IPS-NIHi11 (cell line): Measurements from ENCODE around the gene GAS6.
"Not testable (repeated sequence)": the region's sequence is repeated elsewhere in the genome, so short reads cannot be mapped to it uniquely, and the experiment has no call there.

Experiments
- DNase-seq: peaks from one replicate; pipeline ENCODE4 v3.0.0; 2012; ENCODE audit warnings: mixed read lengths, low spot score

The GAS6 gene

DNA sequence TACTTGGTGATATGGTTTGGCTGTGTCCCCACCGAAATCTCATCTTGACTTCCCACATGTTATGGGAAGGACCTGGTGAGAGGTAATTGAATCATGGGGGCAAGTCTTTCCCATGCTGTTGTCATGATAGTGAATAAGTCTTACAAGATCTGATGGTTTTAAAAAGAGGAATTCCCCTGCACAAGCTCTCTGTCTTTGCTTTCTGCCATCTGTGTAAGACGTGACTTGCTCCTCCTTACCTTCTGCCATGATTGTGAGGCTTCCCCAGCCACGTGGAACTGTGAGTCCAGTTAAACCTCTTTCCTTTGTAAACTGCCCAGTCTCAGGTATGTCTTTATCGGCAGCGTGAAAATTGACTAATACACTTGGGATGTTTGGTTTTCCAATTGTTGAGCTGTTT is 4.0 kb upstream of the GAS6 start:
- DNase-seq = not testable (repeated sequence)

DNA sequence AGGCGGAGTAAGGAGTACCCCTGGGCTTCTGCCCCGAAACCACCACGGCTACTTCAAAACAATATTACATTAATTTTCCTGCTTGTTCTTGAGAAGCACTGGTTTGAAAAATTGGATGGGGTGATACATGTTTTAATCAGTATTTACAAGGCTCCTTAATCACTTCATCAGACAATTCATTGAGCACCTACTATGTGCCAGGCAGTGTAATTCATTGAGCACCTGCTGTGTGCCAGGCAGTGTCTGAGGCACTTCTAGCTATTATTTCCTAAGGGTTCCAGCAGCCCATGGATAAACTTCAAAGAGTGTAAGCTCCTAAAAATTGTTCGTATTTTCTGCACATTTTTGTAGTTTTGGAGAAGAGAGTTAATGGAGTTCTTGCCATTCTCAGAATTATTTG is 1.6 kb upstream of the GAS6 start:
- no peak for DNase-seq

DNA sequence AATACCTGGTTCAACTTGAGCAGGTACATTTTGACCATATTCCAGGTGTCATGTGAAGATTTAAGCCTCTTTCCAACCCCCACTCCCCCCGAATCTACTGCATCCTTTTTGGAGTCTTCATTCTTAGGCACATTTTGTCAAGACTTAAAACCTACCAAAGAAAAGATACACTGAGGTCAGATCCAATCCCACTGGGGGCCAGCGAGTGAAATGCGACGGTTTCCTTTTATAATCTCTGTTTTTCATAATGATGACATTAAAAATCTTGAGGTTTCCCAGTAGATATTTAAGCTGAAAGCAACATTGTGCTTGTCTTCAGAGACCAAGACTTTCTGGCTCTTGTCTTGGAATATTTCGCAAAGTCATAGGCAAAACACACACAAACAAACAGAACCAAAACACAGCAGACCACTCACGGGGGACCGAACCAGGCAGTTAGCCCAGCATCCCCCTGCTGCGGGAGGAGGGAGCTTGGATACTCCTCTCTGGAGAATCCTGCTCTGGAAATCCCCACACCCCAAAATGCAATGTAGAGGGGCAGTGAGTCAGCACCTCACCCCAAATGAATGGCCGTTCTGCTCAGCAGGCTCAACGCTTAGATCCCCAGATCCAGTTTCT is 506 bp upstream of the GAS6 start:
- no peak for DNase-seq

DNA sequence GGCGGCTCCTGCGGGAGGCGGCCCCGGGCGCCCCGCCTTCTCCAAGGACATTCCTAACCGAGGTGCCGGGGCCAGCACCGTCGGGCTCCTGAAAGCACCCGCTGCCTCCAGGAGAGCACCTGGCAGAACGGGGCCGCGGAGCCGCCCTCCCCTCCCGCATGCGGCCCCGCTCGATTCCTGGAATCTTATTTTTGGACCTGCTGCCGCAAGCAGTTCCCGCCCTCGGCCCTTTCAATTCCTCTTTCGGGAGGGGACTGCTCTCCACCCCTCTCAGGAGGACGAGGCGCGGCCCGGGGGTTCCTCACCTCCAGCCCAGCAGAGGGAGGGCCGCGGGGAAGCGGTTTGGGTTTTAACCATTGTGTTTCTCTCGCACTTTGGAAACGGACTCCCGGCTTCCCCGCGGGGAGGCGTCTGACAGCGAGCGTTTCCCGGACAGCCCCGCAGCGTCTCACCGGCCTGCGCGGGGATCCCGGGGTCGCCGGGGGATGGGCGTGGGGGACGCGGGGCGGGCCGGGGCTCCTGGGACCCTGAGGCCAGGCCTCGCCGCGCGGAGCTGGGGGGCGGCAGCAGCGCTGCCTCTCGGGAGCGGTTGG is 849 bp downstream of the GAS6 start:
- DNase-seq = peak; percentile 74

DNA sequence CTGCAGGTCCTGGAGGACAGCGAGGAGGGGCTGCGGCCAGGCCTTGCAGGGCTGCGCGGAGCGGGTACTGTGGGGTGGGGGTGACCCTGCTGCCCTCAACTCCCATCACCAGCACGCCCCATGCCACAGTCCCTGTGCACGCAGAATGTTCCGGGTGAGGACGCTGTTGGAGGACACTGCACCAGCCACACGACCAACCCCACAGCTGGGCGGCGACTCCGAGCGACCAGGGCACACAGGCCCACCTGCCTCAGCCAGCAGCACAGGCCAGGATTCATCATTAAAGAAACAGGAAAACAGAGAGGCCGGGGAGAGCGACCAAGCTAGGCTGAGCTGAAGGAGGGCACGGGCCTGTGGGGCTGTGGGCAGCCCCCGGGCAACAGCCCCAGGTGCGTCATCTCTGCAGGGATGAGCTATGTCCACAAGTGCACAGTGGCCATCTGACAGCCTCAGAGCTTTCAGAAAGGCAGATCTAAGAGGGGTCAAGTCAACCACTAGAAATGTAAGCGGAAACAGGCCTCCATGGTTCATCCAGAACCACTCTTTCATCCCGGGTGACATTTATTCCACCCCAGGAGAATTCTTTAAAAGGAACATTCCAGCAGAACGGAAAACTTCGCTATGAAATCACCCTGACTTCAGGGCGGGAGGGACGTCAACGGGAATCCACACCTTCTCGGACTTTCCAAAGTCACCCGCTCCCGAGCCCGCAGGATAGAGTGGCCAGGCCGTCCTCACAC is 1.5 kb downstream of the GAS6 start:
- no peak for DNase-seq

DNA sequence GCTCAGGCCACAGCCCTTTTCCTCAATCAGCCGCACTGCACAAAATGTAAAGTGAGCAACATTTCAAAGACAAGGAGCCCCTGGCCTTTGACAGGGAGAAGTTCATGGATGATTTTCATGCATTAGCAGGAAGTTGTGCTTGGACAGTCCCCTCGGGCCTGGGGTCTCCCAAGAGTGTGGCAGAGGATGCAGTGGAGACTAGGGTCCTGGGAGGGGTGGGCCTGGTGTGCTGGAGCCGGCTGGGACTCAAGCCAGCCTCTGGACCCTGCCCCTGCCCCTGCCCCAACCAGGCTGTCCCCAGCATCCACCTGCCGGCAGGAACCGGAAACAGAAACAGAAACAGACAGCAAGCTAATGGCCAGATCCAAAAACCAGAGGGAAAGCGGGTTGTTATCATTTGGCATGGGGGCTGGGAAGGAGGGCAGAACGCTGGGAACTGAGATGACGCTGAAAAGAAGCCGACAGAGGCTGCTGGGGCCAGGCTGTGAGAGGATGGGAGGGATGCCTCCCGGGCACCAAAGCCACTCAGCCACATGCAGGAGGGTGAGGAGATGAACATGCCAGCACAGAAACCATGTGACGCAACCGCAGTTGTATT is 2.3 kb downstream of the GAS6 start:
- DNase-seq = no peak

DNA sequence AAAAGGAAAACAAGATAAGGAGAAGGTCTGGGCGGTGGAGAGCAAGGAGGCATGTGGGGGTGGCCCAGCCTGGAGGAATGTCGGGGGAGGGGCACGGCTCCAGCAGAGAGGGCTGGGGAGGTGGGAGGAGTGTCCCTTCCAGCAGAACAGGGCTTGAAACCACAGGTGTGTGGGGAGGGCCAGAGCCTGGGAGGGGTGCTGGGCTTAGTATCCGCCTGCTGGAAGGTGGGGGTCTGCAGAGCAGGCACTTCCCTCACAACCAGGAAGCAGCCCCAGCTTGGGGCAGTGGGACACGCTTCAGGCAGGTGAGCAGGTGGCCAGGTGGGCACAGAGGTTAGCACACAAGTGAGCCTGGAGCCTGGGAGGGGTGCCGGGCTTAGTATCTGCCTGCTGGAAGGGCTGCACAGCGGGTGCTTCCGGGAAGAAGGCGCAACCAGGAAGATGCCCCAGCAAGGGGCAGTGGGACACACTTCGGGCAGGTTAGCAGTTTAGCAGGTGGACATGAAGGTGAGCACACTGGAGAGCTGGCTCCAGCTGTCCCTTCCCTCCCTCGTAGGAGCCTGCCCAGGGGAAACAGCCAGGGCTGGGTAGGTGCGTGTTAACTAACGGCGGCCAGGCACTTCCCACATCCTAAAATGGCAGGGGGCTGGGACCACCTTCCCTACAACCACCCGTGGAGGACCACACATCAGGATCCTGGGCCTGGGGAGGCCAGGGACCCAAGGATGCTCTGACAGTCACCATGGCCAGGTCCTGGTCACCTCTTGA is 3.0 kb downstream of the GAS6 start:
- peak; percentile 80 for DNase-seq

DNA sequence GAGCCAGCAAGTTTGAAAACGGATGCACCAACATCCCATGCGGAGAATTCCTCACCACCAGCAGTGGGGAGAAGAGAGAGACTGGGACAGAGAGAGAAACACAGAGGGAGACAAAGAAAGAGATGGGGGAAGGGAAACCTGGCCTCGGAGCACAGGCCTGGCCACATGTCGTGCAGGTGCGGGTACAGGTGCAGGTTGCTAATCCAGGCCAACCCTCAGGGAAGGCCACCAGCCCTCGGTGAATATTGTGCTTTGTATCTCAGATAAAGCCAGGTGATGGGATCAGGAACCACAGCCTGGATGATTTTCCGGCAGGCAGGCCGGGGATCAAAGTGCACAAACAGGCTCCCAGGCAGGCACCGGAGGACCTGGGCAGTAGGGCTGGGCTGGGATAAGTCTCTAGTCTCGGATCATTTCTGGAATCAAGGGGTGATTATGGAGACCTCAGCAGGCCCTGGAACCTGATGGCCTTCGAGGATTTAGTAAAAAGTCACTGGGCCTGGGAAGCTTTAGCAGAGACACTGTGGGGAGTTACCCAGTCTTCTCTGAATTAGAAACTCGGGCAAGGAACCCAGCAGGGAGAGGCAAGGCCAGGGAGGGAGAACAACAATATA is 3.7 kb downstream of the GAS6 start:
- DNase-seq = no peak

DNA sequence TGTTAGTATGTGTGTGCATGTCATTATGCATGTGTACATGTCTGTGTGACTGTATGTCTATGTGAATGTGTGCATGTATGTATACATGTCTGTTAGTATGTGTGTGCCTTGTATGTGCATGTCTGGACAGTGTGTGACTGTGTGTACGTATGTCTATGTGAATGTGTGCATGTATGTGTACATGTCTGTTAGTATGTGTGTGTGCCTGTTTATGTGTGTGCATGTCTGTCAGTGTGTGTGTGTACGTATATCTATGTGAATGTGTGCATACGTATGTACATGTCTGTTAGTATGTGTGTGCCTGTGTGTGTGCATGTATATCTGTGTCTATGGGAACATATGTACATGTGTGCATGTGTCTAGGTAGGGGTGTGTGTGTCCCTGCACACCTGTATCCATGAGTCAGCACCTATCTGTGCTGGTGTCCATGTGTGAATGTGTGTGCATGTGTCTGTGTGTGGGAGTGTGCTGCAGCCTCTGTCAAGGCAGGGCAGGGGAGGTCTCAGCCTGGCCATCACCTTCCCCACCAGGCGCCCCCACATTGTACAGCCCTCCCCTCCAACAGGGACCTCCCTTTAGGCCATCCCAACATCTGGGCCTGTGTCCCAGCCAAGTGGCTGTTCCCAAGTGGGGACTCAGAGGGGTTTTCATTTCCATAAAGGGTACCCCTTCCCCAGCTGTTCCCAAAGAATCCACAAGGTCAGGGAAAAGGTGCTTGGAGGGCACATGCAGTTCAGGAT is 4.4 kb downstream of the GAS6 start:
- no peak for DNase-seq

DNA sequence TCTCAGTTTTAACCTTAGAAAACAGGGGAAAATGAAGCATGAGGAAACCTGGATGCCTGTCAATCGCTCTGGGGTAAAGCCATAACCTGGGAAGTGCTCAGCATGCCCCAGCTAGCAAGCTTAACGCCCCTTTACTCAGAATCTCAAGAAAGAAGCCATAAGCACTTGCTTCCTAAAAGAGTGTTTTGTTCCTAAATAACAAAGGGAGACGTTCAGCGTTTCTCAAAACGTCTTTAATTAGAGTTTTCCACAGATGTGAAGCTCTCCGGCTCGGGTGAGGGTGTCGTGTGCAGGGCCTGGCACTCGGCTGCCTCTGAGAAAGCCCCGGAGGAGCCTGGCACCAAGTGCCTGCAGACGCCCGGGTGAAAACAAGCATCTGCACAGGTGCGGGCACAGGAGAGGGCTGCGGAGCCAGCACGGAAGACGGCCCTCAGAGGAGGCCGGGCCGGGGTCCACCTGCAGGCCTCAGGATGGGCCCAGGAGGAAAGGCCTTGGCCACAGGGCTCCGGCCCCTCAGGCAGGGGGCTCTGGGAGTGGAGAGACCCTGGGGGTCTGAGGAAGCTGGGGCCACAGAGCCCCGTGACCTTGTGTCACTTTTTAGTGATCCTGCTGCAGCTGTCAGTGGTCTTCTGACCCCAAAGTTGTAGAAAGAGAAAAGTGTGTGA is 6.2 kb downstream of the GAS6 start:
- no peak for DNase-seq

DNA sequence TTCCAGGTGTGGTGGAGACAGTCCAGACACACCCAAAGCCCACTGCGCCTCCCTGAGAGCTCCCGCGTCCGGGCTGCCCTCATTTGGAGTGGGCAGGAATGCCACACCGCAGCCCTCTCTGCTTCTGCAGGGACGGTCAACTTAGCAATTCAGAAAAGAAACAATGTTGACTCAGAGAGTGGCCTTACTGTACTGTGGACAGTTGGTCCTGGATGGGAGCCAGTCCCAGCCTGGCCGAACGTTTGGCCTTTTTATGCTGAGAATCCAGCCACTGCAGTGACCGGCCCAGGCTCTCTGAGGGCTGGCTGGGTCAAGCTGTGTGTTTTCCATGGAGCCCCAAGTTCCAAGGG is 7.2 kb downstream of the GAS6 start:
- DNase-seq = no peak

DNA sequence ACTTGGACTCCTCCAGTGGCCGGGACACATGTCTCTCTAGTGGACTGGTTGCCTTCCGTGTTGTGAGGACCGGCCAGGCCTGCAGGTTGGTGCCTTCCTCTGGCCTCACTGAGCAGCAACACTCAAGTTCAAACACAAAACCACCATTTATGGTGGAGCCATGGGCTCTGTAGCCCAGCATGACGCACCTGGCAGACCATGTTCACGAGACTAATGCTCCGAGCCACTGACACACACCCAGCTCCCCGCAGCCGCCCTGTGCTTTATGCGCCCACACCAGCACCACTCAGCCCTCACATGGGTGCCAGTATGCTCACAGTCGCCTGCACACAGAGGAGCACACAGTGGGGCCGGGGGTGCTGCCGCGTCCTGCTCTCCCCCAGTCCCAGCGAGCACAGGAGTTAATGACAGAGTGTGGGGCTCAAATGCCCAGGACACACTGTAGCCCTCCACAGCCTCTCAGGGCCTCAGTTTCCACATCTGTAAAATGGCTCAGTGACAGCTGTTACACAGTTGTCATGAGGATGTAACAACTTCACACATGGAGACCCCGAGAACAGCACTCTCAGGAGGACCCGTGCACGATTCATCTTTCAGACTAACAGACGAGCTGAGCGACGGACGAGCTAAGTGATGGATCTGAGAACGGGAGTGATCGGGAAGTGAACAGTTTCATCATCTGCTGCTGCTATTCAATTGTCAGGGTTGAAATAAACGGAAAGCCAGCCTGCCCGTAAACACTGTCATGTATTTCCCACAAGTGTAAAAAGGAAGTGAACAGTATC is 7.8 kb downstream of the GAS6 start:
- no peak for DNase-seq

DNA sequence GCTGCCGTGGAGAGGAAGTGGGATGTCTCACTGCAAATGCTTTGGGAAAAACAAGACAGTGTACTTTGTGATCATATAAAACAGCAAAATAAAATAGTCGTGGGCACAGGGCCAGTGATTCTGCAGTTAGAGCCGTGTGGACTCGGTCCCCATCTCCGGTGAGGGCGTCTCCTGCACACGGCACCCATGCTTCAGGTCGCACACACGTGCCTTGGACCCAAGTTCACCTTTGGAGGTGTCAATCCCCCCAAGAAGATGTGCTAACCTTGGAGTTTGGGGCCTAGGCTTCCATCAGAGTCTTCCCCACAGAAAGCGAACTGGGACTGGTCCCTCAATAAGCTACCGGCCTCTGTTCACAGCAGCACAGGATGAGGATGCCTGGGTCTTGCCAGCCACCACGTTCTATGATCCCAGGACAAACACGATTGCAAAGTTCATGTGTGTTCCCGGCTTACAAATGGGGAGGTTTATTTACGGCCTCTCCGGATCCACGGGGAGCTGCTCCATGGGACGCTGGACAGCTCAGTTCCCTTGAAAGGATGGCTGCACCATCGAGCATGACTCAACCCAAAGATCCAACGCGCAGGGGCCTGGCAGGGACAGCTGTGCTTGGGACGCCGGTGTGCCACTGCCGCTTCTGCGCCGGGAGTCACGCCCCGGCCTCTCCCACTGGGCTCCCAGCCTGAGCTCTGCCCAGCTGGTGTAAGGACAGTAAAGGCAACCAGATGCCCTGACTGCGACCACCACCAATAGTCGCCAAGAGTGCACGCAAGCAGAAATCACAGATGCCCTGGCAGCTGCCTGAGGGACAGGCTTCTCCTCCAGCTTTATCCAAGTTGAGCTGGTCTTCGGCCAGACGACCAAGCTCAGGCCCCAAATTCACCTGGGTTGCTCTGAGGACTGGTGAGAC is 8.6 kb downstream of the GAS6 start:
- DNase-seq = no peak

DNA sequence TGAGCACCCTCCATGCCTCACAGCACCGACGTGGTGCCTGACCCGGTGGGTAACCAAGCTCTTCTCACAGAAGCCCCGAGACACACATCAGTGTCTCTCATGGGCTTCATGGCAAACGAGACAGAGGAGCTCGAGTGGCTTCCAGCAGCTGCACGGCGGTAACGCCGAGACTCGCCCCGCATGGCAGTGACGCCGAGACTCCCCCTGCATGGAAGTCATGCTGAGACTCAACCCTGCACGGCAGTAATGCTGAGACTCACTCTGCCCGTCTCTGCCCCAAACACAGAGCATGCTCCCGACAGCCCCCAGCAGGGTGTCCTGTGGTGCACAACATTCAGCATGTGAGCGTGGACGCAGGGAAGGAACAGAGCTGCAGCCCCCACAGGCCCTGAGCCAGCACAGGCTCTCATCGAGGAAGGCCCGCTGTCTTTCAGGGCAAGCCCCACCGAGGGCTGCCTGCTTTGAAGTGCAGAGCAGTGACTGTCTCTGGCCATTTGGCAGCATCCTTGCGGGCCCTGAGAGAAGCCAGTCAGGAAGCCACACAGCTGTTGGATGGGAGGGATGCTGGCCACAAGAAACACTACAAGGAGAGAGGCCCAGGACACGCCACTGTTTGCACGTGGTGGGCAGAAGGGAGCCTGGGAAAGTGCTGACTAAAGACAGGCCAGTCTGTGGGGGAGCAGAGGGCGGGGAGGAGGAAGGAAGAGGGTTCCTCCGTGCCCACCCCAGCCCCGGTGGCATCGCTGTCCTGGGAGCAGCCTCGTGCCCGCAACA is 9.5 kb downstream of the GAS6 start:
- DNase-seq = no peak

DNA sequence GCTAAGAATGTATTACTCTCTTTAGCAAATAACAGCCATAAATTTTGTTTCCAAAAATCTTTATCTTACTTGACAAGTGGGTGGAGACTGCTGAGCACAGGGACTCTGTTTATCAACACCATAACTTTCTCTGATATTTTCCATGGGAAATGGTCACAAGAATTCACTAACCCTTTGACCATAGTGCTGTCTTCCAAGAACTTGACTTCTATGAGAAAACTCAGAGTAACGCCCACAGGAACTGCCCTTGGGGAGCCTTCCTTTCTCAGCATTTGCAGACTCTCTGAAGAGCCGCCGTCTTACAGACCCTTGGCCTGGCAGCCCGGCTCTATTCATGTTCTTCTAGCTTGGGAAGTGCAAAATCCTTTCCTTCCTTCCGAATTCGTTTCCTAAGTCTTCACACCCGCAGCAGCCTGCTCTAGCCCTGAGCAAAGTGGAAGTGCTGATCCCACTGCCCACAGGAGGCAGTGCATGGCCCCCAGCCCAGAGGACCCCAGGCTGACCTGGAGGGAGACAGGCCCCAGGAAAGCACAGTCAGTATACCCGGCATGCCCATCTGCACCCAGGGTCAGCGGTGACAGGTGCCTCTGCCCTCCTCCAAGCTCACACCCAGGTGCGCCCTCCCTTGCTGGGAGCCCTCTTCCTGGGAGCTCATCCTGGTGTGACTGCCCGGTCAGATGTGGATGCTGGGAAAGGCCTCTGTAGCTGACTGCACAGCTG is 10.2 kb downstream of the GAS6 start:
- peak; percentile 18 for DNase-seq

DNA sequence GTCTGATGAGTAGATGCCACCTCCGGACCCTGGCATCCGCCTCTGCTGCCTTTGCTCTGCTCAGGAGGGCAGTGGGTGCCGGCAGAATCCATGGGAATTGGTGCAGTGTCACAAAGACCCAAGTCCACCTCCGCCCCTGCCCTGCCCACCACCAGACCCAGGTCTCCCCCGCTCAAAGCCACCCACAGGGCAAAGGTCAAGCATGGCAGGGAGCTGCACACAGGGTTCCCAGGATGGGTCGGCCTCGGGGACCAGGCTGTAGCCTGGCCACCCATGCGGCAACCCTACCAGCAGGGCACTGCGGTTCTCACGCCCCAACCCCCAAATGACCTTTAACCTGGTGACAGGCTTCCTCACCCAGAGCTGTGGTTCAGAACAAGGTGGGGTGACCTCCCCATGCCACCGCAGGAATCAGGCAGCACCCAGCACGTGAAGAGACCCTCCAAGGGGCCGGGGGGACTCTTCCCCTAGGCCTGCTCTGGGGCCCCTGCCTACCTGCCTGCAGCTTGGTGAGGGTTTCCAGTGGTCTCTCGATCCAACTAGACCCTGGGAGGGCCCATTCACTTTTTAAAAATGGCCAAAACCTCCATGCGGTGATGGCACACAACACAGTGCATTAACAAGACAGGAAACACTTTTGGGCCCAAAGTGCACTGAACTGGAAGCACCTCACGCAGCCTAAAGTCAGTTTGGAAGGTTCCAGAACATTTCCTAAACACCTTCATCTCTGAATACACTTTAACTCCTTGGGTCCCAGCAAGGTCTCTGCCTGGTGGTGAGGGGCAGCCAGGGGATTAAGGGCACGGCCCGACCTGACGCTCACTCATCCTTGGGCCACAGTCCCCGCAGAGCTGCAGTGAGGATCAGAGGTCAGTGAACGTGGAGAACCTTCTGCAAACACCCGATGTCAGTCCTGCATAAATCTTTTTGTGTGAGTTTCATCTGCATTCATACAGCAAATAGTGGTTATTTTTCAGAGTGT is 11.0 kb downstream of the GAS6 start:
- no peak for DNase-seq
